HCT116 (cell line): ENCODE measurements around the gene ADARB1.

Experiments
- EZH2 ChIP-seq: fragments of 200-600 bp; sonication (generic); IDR thresholded peaks from 2 replicates; pipeline ENCODE4 v1.6.1; 2017; ENCODE audit warnings: antibody characterized with exemption, mixed run types
- POLR2A ChIP-seq: IDR thresholded peaks from 2 replicates; pipeline ENCODE4 v1.7.0; 2011; ENCODE audit warnings: borderline replicate concordance; ENCODE audit not compliant: insufficient read depth, insufficient read length; ENCODE audit errors: extremely low read depth
- TF ChIP-seq, protein P1 (sequence below), 3 experiments: fragments of 200-600 bp in 1 of 3; sonication (generic) in 1 of 3; IDR thresholded peaks in 2 of 3; conservative IDR thresholded peaks in 1 of 3; 2 replicates each; pipeline ENCODE4 v1.5.1; 2012 to 2017; ENCODE audit warnings: low read depth in 2 of 3, low read length in 2 of 3, antibody characterized with exemption in 1 of 3, borderline replicate concordance in 1 of 3, control low read depth in 1 of 3, mild to moderate bottlenecking in 1 of 3, mixed read lengths in 1 of 3, mixed run types in 1 of 3, moderate library complexity in 1 of 3; ENCODE audit not compliant: insufficient read depth in 1 of 3

DNA sequence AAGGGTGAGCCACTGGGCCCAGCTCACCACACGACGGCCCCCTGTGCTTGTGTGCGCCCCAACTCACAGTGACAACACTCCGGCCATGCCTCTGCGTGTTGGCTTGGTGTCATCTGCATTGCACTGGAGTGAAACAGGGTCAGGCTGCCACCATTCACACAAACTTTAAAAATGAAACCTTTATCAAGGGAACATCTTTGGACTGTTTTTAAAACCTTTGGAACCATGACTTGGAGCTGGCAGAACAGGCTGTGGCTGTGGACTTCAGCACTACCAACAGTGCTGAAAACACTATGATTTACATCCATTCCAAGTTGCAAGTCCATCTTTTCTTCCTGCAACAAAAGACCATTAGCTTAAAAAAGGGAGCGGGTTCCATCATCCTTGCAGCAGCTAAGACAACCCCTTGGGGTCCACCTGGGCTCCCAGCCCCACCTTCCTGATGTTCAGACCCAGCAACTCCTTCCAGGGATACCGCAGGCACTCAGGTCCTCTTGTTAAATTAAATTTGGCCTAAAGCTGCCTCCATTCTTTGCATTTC lies 187.7 kb downstream of the ADARB1 start:
- TF ChIP-seq POLR2A, result no peak
- TF ChIP-seq EZH2, result no peak
- TF ChIP-seq, protein P1, sequence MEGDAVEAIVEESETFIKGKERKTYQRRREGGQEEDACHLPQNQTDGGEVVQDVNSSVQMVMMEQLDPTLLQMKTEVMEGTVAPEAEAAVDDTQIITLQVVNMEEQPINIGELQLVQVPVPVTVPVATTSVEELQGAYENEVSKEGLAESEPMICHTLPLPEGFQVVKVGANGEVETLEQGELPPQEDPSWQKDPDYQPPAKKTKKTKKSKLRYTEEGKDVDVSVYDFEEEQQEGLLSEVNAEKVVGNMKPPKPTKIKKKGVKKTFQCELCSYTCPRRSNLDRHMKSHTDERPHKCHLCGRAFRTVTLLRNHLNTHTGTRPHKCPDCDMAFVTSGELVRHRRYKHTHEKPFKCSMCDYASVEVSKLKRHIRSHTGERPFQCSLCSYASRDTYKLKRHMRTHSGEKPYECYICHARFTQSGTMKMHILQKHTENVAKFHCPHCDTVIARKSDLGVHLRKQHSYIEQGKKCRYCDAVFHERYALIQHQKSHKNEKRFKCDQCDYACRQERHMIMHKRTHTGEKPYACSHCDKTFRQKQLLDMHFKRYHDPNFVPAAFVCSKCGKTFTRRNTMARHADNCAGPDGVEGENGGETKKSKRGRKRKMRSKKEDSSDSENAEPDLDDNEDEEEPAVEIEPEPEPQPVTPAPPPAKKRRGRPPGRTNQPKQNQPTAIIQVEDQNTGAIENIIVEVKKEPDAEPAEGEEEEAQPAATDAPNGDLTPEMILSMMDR (IDR thresholded peaks at IDR 0.05 in 2 of 3, conservative IDR thresholded peaks at IDR 0.05 in 1 of 3; ENCODE audit: borderline replicate concordance in 1 of 3, insufficient read depth in 1 of 3, low read depth in 2 of 3, low read length in 2 of 3), result no peak
